Natural killer cell (primary cell): ENCODE data around the gene TVP23A. TPM values are rescaled to one million over a fixed set of nuclear protein-coding genes. Genes with fewer than 3 reads are reported as not detected.

Experiments
- ATAC-seq, 3 donors: fragments of 150-1000 bp in 2 of 3; fragments of 200-7000 bp in 1 of 3; cut with Tn5 transposase; 1 replicate in 1 of 3; 2 replicates in 2 of 3; pipeline ENCODE4 v1.10.0; 2021; ENCODE audit warnings: mild to moderate bottlenecking in 2 of 3, moderate library complexity in 2 of 3
- DNase-seq, 2 donors: peaks; one replicate each; pipeline versions ENCODE4 v3.0.0 to v3.0.0-alpha.2; 2013 to 2021; ENCODE audit warnings: mixed read lengths in 1 of 2
- H3K27ac ChIP-seq: one replicate; pipeline ENCODE4 v1.5.1; 2013; ENCODE audit warnings: mild to moderate bottlenecking, low read length
- H3K27me3 ChIP-seq: one replicate; pipeline ENCODE4 v1.6.1; 2013; ENCODE audit warnings: low read length; ENCODE audit not compliant: control insufficient read depth, insufficient read depth
- H3K36me3 ChIP-seq: one replicate; pipeline ENCODE4 v1.6.1; 2013; ENCODE audit warnings: low read length; ENCODE audit not compliant: control insufficient read depth, insufficient read depth
- H3K4me1 ChIP-seq: one replicate; pipeline ENCODE4 v1.6.1; 2013; ENCODE audit warnings: low read length; ENCODE audit not compliant: control insufficient read depth, insufficient read depth
- H3K4me3 ChIP-seq: one replicate; pipeline ENCODE4 v1.5.1; 2013; ENCODE audit warnings: low read length
- H3K9me3 ChIP-seq: one replicate; pipeline ENCODE4 v1.6.1; 2013; ENCODE audit warnings: low read length; ENCODE audit not compliant: control insufficient read depth, insufficient read depth
- H3K27ac Mint-ChIP-seq, 2 donors: one replicate each; pipeline ENCODE4 v1.8.0; 2022; ENCODE audit warnings: mild to moderate bottlenecking in 2 of 2, mixed read lengths in 2 of 2, moderate library complexity in 1 of 2
- H3K27me3 Mint-ChIP-seq, 2 donors: one replicate each; pipeline ENCODE4 v1.8.0; 2022; ENCODE audit warnings: low read depth in 2 of 2, mixed read lengths in 2 of 2
- H3K36me3 Mint-ChIP-seq: one replicate; pipeline ENCODE4 v1.8.0; 2022; ENCODE audit warnings: mixed read lengths
- H3K4me1 Mint-ChIP-seq, 2 donors: one replicate each; pipeline ENCODE4 v1.8.0; 2022; ENCODE audit warnings: mixed read lengths in 2 of 2
- H3K4me3 Mint-ChIP-seq: one replicate; pipeline ENCODE4 v1.8.0; 2022; ENCODE audit warnings: mild to moderate bottlenecking, moderate library complexity, mixed read lengths
- H3K9me3 Mint-ChIP-seq, 2 donors: one replicate each; pipeline ENCODE4 v1.8.0; 2022; ENCODE audit warnings: mixed read lengths in 2 of 2
- WGBS: methylation state at CpG from one replicate; pipeline ENCODE4 v1.1.7; 2013; ENCODE audit warnings: missing lambda C conversion rate; ENCODE audit not compliant: insufficient coverage; 5-methylcytosine and 5-hydroxymethylcytosine counted together
- intact Hi-C: fragments of 100-400 bp; cut with micrococcal nuclease; formaldehyde crosslinking; loops from one replicate; pipeline ENCODE4 v1.14.2; 2022
- total RNA-seq, 4 donors: library from RNA; stranded (reverse); fragments of 120-200 nt in 1 of 4; gene quantifications; one replicate each; pipeline versions ENCODE4 v1.2.3 to v1.2.4, GENCODE V29; 2013 to 2022
- TF ChIP-seq, protein P1 (sequence below): fragments of 200-600 bp; IDR thresholded peaks from one replicate; pipeline ENCODE4 v1.8.0; 2022; ENCODE audit warnings: antibody characterized with exemption

Gene TVP23A
- total RNA-seq, 3 donors from 2014 or later (not counting 1 experiment from before 2014, with no cell fraction given), result not detected

- Histone ChIP-seq H3K9me3 (no peaks in the 10 kb centered on the region), H3K36me3 (peaks cover 58% of the 10 kb centered on the region), H3K27me3 (no peaks in the 10 kb centered on the region), H3K4me1 (peaks cover 48% of the 10 kb centered on the region), H3K4me3 (no peak overlapping the region), H3K27ac (no peak overlapping the region)
- no peaks in the 10 kb centered on the region for H3K27me3 Mint-ChIP-seq
- WGBS, result 95% methylated on average over 35 of the region's 35 CpGs
- H3K36me3 Mint-ChIP-seq, result peaks cover 11% of the 10 kb centered on the region
- H3K27ac Mint-ChIP-seq, result peak overlapping the region in 1 of 2 donors; percentile 62
- H3K4me1 Mint-ChIP-seq, result peaks cover 33 to 48% of the 10 kb centered on the region in 2 donors
- TF ChIP-seq, protein P1, sequence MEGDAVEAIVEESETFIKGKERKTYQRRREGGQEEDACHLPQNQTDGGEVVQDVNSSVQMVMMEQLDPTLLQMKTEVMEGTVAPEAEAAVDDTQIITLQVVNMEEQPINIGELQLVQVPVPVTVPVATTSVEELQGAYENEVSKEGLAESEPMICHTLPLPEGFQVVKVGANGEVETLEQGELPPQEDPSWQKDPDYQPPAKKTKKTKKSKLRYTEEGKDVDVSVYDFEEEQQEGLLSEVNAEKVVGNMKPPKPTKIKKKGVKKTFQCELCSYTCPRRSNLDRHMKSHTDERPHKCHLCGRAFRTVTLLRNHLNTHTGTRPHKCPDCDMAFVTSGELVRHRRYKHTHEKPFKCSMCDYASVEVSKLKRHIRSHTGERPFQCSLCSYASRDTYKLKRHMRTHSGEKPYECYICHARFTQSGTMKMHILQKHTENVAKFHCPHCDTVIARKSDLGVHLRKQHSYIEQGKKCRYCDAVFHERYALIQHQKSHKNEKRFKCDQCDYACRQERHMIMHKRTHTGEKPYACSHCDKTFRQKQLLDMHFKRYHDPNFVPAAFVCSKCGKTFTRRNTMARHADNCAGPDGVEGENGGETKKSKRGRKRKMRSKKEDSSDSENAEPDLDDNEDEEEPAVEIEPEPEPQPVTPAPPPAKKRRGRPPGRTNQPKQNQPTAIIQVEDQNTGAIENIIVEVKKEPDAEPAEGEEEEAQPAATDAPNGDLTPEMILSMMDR, result no peak
- DNase-seq (no peak), ATAC-seq (no peak)
- H3K9me3 Mint-ChIP-seq, result no peaks in the 10 kb centered on the region
- H3K4me3 Mint-ChIP-seq, result no peak overlapping the region
- intact Hi-C loops, result no loop called here
Measured at GRCh38 chr16:10762336-10763016, 56.1 kb downstream of the TVP23A start.

GRCh38 chr16:10761373-10761772 is 57.2 kb downstream of the TVP23A start:
- H3K9me3 Mint-ChIP-seq, result no peaks in the 10 kb centered on the region
- Histone ChIP-seq H3K27me3 (no peaks in the 10 kb centered on the region), H3K36me3 (peaks cover 64% of the 10 kb centered on the region), H3K9me3 (no peaks in the 10 kb centered on the region), H3K27ac (no peak overlapping the region), H3K4me1 (peaks cover 39% of the 10 kb centered on the region), H3K4me3 (no peak overlapping the region)
- peaks cover 24 to 37% of the 10 kb centered on the region in 2 donors for H3K4me1 Mint-ChIP-seq
- ATAC-seq (no peak), DNase-seq (no peak)
- H3K4me3 Mint-ChIP-seq, result no peak overlapping the region
- 84% methylated on average over 8 of the region's 8 CpGs for WGBS
- H3K36me3 Mint-ChIP-seq, result peaks cover 11% of the 10 kb centered on the region
- TF ChIP-seq, protein P1, result no peak
- no peak overlapping the region for H3K27ac Mint-ChIP-seq
- no peaks in the 10 kb centered on the region for H3K27me3 Mint-ChIP-seq
- intact Hi-C loops, result no loop called here

DNA sequence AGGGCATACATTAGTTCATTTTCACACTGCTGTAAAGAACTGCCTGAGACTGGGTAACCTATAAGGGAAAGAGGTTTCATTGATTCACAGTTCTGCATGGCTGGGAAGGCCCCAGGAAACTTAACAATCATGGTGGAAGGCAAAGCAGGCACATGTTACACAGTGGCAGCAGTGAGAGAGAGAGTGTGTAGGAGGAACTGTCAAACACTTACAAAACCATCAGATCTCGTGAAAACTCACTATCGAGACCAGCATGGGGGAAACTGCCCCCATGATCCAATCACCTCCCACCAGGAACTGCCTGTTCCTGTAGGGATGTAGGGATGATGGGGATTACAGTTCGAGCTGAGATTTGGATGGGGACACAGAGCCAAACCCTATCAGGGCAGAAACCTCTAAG is 57.7 kb downstream of the TVP23A start:
- H3K4me3 Mint-ChIP-seq, result no peak overlapping the region
- H3K9me3 ChIP-seq, result no peaks in the 10 kb centered on the region
- TF ChIP-seq, protein P1, result no peak
- WGBS, result 100% methylated on average over 1 of the region's 3 CpGs
- H3K36me3 ChIP-seq, result peaks cover 65% of the 10 kb centered on the region
- no peak overlapping the region for H3K27ac ChIP-seq
- peaks cover 19 to 32% of the 10 kb centered on the region in 2 donors for H3K4me1 Mint-ChIP-seq
- H3K4me1 ChIP-seq, result peaks cover 34% of the 10 kb centered on the region
- no peaks in the 10 kb centered on the region for H3K27me3 ChIP-seq
- no peaks in the 10 kb centered on the region for H3K9me3 Mint-ChIP-seq
- intact Hi-C loops, result no loop called here
- peaks cover 11% of the 10 kb centered on the region for H3K36me3 Mint-ChIP-seq
- no peaks in the 10 kb centered on the region for H3K27me3 Mint-ChIP-seq
- DNase-seq, result no peak
- ATAC-seq, result no peak
- H3K27ac Mint-ChIP-seq, result no peak overlapping the region
- no peak overlapping the region for H3K4me3 ChIP-seq

DNA sequence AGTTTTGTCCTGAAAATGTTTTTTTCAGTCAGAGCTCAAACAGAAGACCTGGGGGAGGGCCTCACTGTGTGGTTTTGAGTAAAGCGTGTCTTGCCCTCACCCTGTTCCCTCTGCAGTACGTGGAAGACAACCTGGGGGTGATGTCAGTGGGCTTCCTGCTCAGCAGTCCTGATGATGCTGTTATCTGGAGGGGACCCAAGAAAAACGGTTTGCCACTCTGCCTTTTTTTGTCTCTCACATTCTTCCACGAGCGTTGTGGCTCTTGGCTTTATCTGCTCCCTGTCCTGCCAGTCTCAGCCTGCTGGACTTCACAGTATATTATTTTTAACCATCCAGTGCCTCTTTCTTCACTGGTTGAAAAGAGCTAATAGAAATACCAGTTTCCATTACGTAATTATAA is 62.0 kb downstream of the TVP23A start:
- H3K9me3 Mint-ChIP-seq, result no peaks in the 10 kb centered on the region
- no peak for DNase-seq

More for the DNA sequence above, 62.0 kb downstream of the TVP23A start:
- 66% methylated on average over 6 of the region's 6 CpGs for WGBS
- peaks cover 11% of the 10 kb centered on the region for H3K36me3 Mint-ChIP-seq
- H3K27me3 ChIP-seq, result no peaks in the 10 kb centered on the region
- peaks cover 5 to 9% of the 10 kb centered on the region in 2 donors for H3K4me1 Mint-ChIP-seq
- H3K27ac ChIP-seq, result no peak overlapping the region
- no peak overlapping the region for H3K4me3 ChIP-seq
- no peaks in the 10 kb centered on the region for H3K9me3 ChIP-seq
- peaks cover 10% of the 10 kb centered on the region for H3K4me1 ChIP-seq
- H3K27me3 Mint-ChIP-seq, result no peaks in the 10 kb centered on the region
- no peak overlapping the region for H3K27ac Mint-ChIP-seq
- TF ChIP-seq, protein P1, result no peak
- H3K4me3 Mint-ChIP-seq, result no peak overlapping the region
- no peak for ATAC-seq
- H3K36me3 ChIP-seq, result peaks cover 65% of the 10 kb centered on the region
- intact Hi-C loops, result no loop called here
